Endodermal cell (in vitro differentiated cells): ENCODE measurements around the gene ACOD1. TPM values are rescaled to one million over a fixed set of nuclear protein-coding genes. Genes with fewer than 3 reads are reported as not detected.

Experiments
- DNase-seq: peaks from one replicate; pipeline ENCODE4 v3.0.0-alpha.2; 2017
- H3K27ac ChIP-seq: 2 replicates; pipeline ENCODE4 v1.5.1; 2013; ENCODE audit warnings: mild to moderate bottlenecking, low read depth, low read length, moderate library complexity
- H3K27me3 ChIP-seq: 2 replicates; pipeline ENCODE4 v1.6.1; 2013; ENCODE audit warnings: mild to moderate bottlenecking, low read length, moderate library complexity; ENCODE audit not compliant: insufficient read depth, control insufficient read depth, poor library complexity, severe bottlenecking
- H3K36me3 ChIP-seq: 2 replicates; pipeline ENCODE4 v1.7.0; 2013; ENCODE audit warnings: mild to moderate bottlenecking, low read length, moderate library complexity; ENCODE audit not compliant: control insufficient read depth, insufficient read depth
- H3K4me1 ChIP-seq: one replicate; pipeline ENCODE4 v1.7.0; 2013; ENCODE audit warnings: low read length; ENCODE audit not compliant: control insufficient read depth, insufficient read depth
- H3K4me3 ChIP-seq: 2 replicates; pipeline ENCODE4 v1.5.1; 2013; ENCODE audit warnings: mild to moderate bottlenecking, low read length, moderate library complexity
- H3K9ac ChIP-seq: 2 replicates; pipeline ENCODE4 v1.6.1; 2013; ENCODE audit warnings: mild to moderate bottlenecking, low read length, moderate library complexity; ENCODE audit not compliant: poor library complexity, severe bottlenecking; ENCODE audit errors: extremely low read depth
- H3K9me3 ChIP-seq: 2 replicates; pipeline ENCODE4 v1.6.1; 2013; ENCODE audit warnings: mild to moderate bottlenecking, low read length, moderate library complexity; ENCODE audit not compliant: control insufficient read depth
- H3K27ac Mint-ChIP-seq: 2 replicates; pipeline ENCODE4 v1.8.0; 2020; ENCODE audit warnings: mixed read lengths
- H3K27me3 Mint-ChIP-seq: 2 replicates; pipeline ENCODE4 v1.8.0; 2021; ENCODE audit warnings: mild to moderate bottlenecking, mixed read lengths; ENCODE audit not compliant: insufficient read depth
- H3K36me3 Mint-ChIP-seq: 2 replicates; pipeline ENCODE4 v1.8.0; 2020; ENCODE audit warnings: low read depth, mixed read lengths
- H3K4me1 Mint-ChIP-seq: 2 replicates; pipeline ENCODE4 v1.8.0; 2020; ENCODE audit warnings: mixed read lengths
- H3K4me3 Mint-ChIP-seq: 2 replicates; pipeline ENCODE4 v1.8.0; 2020; ENCODE audit warnings: mild to moderate bottlenecking, moderate library complexity, mixed read lengths
- H3K9me3 Mint-ChIP-seq: 2 replicates; pipeline ENCODE4 v1.8.0; 2020; ENCODE audit warnings: mild to moderate bottlenecking, mixed read lengths
- CTCF ChIP-seq: fragments of 200-600 bp; sonication (generic); conservative IDR thresholded peaks from 2 replicates; pipeline ENCODE4 v1.5.0; 2021; ENCODE audit warnings: antibody characterized with exemption, mild to moderate bottlenecking
- WGBS, 2 experiments: methylation state at CpG; one replicate each; pipeline versions ENCODE4 v1.1.5 to v1.1.7; 2013; ENCODE audit warnings: missing lambda C conversion rate in 2 of 2, mixed read lengths in 1 of 2; ENCODE audit not compliant: insufficient coverage in 1 of 2, insufficient read length in 1 of 2; 5-methylcytosine and 5-hydroxymethylcytosine counted together
- total RNA-seq, 2 donors: library from RNA; stranded (reverse); fragmentation: NEBNext Ultra II Directional in 1 of 2; extraction: Animal tissue kit (Norgen Biotek cat#: 25700) in 1 of 2; gene quantifications; 2 replicates in 1 of 2; 3 replicates in 1 of 2; pipeline ENCODE4 v1.2.1, GENCODE V29; 2021

The ACOD1 gene
- total RNA-seq, 2 donors from 2014 or later: not detected

- Histone ChIP-seq H3K4me3 (peak overlapping the region; percentile 95), H3K4me1 (no peaks in the 10 kb centered on the region), H3K9ac (peak overlapping the region; percentile 85), H3K9me3 (no peaks in the 10 kb centered on the region), H3K27ac (no peak overlapping the region), H3K27me3 (no peaks in the 10 kb centered on the region), H3K36me3 (peaks cover 9% of the 10 kb centered on the region)
- Mint-ChIP-seq H3K27ac (peak overlapping the region; percentile 98), H3K36me3 (peaks cover 15% of the 10 kb centered on the region), H3K27me3 (peaks cover 5% of the 10 kb centered on the region), H3K9me3 (no peaks in the 10 kb centered on the region), H3K4me3 (peak overlapping the region; percentile 87), H3K4me1 (peaks cover 17% of the 10 kb centered on the region)
- 1 to 2% methylated on average over 20 of the region's 20 CpGs for WGBS, 2 experiments
- peak; percentile 69 for DNase-seq
- TF ChIP-seq CTCF: no peak
Measured at GRCh38 chr13:76992548-76993001, 44.3 kb downstream of the ACOD1 start.

- Mint-ChIP-seq H3K4me3 (peak overlapping the region; percentile 87), H3K9me3 (no peaks in the 10 kb centered on the region), H3K4me1 (peaks cover 17% of the 10 kb centered on the region), H3K36me3 (peaks cover 19% of the 10 kb centered on the region), H3K27me3 (peaks cover 4% of the 10 kb centered on the region), H3K27ac (peak overlapping the region; percentile 98)
- no peaks in the 10 kb centered on the region for H3K9me3 ChIP-seq
- no peak for DNase-seq
- peaks cover 9% of the 10 kb centered on the region for H3K36me3 ChIP-seq
- H3K4me1 ChIP-seq: no peaks in the 10 kb centered on the region
- H3K9ac ChIP-seq: peak overlapping the region; percentile 85
- 61 to 67% methylated on average over 3 of the region's 3 CpGs for WGBS, 2 experiments
- no peak for TF ChIP-seq CTCF
- H3K4me3 ChIP-seq: peak overlapping the region; percentile 95
- no peak overlapping the region for H3K27ac ChIP-seq
- no peaks in the 10 kb centered on the region for H3K27me3 ChIP-seq
Measured at GRCh38 chr13:76993021-76993420, 44.7 kb downstream of the ACOD1 start.

GRCh38 chr13:76993473-76993872 is 45.2 kb downstream of the ACOD1 start:
- no peaks in the 10 kb centered on the region for H3K9me3 Mint-ChIP-seq
- Histone ChIP-seq H3K9me3 (no peaks in the 10 kb centered on the region), H3K4me1 (no peaks in the 10 kb centered on the region), H3K4me3 (peak overlapping the region; percentile 95), H3K9ac (peak overlapping the region; percentile 85), H3K36me3 (peaks cover 9% of the 10 kb centered on the region), H3K27ac (no peak overlapping the region), H3K27me3 (no peaks in the 10 kb centered on the region)
- H3K36me3 Mint-ChIP-seq: peaks cover 22% of the 10 kb centered on the region
- H3K27me3 Mint-ChIP-seq: no peaks in the 10 kb centered on the region
- WGBS, 2 experiments: 93 to 94% methylated on average over 3 to 4 of the region's 5 CpGs
- peak overlapping the region; percentile 87 for H3K4me3 Mint-ChIP-seq
- H3K4me1 Mint-ChIP-seq: peaks cover 17% of the 10 kb centered on the region
- DNase-seq: no peak
- H3K27ac Mint-ChIP-seq: no peak overlapping the region
- TF ChIP-seq CTCF: no peak
